Ovary (tissue), 3 donors: ENCODE measurements around the gene ADAMTS17.

ENCODE experiments used
- EP300 ChIP-seq: sonication (generic); formaldehyde crosslinking; IDR thresholded peaks from one replicate; pipeline ENCODE4 v1.6.1; 2017; ENCODE audit warnings: antibody characterized with exemption
- POLR2A ChIP-seq: fragments of 450-650 bp; IDR thresholded peaks from one replicate; pipeline ENCODE4 v1.6.1; 2017; ENCODE audit warnings: antibody characterized with exemption, mild to moderate bottlenecking, moderate library complexity
- TF ChIP-seq, protein P1 (sequence below), 3 donors: fragments of 450-650 bp in 2 of 3; fragments of 200-600 bp in 1 of 3; IDR thresholded peaks; one replicate each; pipeline versions ENCODE4 v1.5.1 to v1.8.0; 2016 to 2022; ENCODE audit warnings: antibody characterized with exemption in 3 of 3, mild to moderate bottlenecking in 1 of 3
- donor health status: DM: no; HTN: no; CAD: no.

DNA sequence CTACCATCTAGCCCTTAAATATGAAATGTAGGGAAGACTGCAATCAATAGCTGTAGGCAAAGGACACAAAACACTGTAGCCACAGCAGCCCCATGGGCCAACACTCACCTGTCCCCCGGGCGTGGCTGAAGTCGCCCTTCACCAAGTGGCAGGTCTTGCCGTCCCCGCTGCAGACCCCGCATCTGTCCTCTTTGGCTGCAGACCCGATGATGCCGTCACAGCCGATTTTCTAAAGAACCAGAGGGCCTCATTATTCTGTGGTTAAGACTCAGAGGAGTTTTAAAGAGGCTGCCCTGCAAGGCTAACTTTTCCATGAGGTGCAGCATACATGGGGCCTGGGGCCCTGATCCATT, 245.6 kb downstream of the ADAMTS17 start:
- TF ChIP-seq POLR2A, result no peak
- TF ChIP-seq, protein P1, sequence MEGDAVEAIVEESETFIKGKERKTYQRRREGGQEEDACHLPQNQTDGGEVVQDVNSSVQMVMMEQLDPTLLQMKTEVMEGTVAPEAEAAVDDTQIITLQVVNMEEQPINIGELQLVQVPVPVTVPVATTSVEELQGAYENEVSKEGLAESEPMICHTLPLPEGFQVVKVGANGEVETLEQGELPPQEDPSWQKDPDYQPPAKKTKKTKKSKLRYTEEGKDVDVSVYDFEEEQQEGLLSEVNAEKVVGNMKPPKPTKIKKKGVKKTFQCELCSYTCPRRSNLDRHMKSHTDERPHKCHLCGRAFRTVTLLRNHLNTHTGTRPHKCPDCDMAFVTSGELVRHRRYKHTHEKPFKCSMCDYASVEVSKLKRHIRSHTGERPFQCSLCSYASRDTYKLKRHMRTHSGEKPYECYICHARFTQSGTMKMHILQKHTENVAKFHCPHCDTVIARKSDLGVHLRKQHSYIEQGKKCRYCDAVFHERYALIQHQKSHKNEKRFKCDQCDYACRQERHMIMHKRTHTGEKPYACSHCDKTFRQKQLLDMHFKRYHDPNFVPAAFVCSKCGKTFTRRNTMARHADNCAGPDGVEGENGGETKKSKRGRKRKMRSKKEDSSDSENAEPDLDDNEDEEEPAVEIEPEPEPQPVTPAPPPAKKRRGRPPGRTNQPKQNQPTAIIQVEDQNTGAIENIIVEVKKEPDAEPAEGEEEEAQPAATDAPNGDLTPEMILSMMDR (IDR thresholded peaks at IDR 0.05), result no peak
- no peak for TF ChIP-seq EP300
